KBM-7 (cell line): ENCODE measurements around the gene KRTAP10-12.
"Not testable (repeated sequence)": the region's sequence is repeated elsewhere in the genome, so short reads cannot be mapped to it uniquely, and the experiment has no call there.

ENCODE experiments used
- DNase-seq: peaks from one replicate; pipeline ENCODE4 v3.0.0-alpha.2; 2015
- in situ Hi-C: fragments of 300-500 bp; cut with MboI; formaldehyde crosslinking; loops from 2 replicates; pipeline ENCODE4 v1.14.3; 2020; ENCODE audit warnings: low sequenced_read_pairs, low pct_unique_long_range_greater_than_20kb, mixed read lengths

The KRTAP10-12 gene

DNA sequence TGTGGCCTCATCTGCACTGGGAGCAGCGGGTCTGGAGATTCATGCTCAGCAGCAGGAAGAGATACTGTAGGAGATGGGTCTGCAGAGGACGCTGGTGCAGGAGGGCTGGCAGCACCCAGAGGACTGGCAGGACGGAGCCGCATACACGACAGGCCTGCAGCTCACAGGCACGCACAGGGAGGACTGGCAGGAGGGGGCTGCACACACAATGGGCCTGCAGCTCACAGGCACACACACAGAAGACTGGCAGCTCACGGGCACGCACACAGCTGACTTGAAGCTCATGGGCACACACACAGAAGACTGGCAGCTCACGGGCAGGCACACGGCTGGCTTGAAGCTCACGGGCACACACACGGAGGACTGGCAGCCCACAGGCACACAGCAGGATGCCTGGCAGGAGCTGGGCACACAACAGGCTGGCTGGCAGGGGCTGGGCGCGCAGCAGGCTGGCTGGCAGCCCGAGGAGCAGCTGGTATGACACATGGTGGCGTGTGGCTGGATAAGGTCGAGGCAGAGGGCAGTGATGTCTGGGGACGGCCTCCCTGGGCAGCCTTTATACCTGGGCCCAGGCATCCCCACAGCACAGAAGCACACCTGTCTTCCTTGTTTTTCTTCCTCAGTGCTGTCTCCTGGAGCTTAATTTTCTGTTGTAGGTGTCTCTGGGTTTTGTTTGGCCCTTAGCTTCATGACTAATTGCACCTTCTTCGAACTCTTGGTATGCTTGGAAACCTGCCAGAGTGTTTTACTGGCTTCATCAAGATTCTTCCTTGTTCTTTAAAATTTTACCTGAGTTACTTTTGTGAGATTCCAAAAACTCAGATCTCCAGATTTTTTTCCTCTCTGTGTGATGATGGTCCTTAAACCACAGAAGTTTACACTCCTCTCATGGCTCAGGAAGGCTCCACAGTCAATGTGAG, 30.3 kb upstream of the KRTAP10-12 start, which contains the start of gene KRTAP12-2:
KRTAP12-2 (minus strand) TSS at position 527 of the 920 bp plus-strand sequence; CDS start at position 486, 41 bp downstream.
- DNase-seq: no peak
- in situ Hi-C loops: no loop called here

DNA sequence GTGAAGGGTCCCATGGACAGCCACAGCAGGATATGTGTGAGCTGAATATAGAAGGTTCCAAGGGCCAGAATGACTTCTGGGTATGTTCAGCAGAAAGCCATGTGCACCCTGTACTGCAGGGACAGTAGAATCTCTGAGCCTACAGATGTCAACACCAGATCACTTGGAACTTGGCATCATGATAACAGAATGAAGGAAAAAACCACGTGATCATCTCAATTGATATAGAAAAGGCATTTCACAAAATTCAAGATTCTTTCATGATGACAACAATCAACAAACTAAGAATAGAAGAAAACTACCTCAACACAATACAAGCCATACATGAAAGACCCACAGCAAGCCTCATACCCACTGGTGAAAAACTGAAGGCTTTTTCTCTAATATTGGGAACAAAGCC, 29.4 kb upstream of the KRTAP10-12 start:
- no peak for DNase-seq
- in situ Hi-C loops: no loop called here

DNA sequence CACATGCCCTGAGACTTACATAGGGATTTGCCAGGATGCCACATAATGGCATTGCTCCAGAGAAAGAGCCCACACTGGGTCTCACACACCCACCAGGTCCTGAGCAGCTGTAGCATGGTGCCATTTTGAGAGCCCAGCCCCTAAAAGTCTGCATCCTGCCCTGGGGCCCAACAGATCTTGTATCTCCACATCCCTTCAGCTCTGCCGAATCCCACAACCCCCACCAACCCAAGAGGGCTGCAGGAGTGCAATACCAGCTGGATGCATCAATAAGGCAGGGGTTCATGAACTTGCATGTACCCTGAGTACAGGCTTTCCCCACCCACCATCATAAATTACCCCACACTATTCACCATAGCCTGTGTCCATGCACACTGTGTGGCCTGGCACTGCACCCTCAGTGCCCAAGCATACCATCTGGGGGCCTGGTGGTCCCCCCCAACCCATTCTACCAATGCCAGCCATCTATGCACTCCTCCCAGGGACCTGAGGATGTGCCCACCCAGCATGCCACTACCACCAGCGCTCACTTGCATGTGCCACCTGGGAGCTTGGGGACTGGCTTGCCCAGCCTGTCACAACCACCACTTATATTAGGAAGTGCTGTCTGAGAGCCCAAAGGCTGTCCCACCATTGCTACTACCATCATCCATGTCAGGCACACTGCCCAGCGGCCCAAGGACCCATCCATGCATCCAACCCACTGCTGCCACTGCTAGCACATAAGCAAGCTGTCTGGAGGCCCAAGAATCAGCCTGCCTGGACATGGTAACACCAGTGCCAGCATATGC, 26.1 kb upstream of the KRTAP10-12 start:
- in situ Hi-C loops: no loop called here
- DNase-seq: no peak

DNA sequence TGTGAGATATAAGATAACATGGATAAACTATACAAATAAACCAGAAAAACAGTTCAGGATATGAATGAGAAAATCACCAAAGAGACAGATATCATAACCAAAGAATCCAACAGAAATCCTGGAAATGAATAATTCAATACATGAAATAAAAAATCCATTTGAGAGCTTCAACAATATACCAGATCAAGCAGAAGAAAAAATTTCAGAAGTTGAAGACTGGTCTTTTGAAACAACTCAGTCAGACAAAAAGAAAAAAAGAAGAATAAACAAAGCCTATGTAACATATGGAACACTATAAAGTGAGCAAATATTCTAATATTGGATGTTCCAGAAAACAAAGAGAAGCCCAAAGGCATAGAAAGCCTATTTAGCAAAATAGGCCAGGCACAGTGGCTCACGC, 25.1 kb upstream of the KRTAP10-12 start:
- DNase-seq: peak; percentile 7
- in situ Hi-C loops: no loop called here

DNA sequence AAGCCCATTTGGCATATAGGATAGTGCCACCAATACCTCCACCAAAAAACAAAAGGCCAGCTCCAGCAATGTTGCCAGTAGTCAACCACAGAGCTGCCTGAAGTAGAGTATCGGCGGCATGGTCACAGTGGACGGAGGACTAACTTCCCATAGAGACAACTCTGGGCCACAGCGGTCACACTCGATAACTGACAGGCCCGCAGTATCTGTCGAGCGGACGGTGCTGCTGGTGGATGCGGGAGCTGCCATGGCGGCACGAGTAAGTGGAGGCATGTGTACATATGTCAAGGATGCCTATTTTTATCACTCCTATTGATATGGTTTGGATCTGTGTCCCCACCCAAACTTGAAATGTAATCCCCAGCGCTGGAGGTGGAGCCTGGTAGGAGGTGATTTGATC, 19.1 kb upstream of the KRTAP10-12 start:
- in situ Hi-C loops: no loop called here
- DNase-seq: no peak

DNA sequence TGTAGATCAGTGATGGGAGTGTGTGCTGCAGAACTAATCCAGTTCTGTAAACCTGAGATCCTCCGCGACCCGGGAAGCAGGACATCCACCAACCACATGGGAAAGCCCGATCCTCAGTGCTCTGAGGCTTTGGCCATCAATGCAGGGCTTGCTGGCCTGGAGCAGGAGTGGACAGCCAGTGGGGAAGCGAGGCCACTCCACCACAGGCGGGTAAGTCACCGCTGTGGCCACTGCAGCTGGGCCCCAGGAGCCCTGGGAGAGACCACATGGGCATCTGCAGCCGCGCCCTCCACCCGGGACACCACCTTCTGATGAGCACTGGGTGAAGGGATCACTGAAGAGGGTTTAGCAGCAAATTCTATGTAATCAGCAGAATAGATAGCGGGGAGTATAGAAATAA, 15.8 kb upstream of the KRTAP10-12 start:
- in situ Hi-C loops: no loop called here
- no peak for DNase-seq

DNA sequence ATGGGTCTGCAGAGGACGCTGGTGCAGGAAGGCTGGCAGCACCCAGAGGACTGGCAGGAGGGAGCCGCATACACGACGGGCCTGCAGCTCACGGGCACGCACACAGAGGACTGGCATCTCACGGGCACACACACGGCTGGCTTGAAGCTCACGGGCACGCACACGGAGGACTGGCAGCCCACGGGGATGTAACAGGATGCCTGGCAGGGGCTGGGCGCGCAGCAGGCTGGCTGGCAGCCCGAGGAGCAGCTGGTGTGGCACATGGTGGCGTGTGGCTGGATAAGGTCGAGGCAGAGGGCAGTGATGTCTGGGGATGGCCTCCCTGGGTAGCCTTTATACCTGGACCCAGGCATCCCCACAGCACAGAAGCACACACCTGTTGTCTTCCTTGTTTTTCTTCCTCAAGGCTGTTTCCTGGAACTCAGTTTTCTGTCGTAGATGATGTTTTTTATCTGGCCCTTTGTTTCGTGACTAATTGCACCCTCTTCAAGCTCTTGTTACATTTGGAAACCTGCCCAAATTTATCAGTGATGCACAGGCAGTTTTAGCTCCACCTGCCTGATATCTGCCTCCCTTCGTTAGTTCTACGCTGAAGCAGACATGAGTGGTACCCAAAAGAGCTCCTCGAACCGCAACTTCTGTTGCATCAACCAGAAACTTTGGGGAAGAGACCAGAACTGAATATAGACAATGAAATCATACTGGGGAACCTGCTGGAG, 15.0 kb upstream of the KRTAP10-12 start, which contains the start of gene KRTAP12-1:
KRTAP12-1 (minus strand) TSS at position 303 of the 719 bp plus-strand sequence; CDS start at position 263, 40 bp downstream.
- in situ Hi-C loops: no loop called here
- DNase-seq: no peak

DNA sequence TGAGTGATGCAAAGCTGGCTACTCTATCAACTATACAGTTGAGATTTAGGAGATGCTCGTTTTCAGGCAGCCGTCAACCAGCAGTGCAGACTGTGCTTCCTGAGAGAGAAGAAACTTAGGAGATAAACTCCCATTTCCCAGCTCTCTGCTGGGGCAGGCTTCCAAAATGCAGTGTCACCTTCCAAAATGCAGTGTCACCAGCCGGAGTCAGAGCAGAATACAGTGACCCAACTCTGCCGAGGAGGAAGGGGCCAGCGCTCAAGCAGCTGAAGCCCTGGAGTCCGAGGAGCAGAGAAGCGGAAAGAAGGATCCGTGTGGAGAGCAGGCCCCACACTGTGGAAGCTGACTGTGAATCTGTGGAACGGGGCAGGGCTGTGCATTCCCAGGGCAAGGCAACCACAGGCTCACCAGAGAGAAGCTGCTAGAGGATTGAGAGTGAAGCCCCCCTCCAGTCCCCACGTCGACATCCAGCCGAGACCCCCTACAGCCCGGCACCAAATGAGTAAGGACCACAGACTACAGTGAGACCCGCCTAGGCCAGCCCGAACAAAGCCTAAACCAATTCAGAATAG, 14.3 kb upstream of the KRTAP10-12 start:
- no peak for DNase-seq
- in situ Hi-C loops: no loop called here

DNA sequence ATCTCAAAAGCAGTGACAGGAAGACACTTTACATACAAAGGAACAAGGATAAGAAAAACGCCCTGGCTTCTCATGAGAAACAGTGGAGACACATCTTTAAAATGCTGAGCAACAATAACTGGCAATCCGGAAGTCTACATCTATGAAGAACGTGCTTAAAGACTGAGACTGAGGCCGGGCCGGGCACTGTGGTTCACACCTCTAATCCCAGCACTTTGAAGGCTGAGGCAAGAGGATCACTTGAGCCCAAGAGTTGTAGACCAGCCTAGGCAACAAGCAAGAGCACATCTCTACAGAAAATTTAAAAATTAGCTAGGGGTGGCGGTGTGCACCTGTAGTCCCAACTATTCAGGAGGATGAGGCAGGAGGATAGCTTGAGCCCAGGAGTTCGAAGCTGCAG, 12.9 kb upstream of the KRTAP10-12 start:
- no peak for DNase-seq
- in situ Hi-C loops: no loop called here

DNA sequence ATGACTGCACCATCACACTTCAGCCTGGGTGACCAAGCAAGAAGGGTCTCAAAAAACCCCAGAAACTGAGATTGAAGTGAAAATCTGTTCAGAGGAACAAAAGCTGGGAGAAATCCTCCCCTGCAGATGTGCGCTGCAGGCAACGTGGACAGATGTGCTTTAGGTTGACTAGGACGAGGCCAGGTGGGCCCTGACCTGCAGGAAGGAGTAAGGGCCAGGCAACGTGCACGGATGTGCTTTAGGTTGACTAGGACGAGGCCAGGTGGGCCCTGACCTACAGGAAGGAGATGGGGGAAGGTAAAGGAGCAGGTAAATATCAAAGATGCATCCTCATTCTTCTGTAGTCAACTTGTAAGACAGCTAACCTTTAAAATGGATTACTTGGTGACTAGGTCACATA, 12.5 kb upstream of the KRTAP10-12 start:
- no peak for DNase-seq
- in situ Hi-C loops: no loop called here

DNA sequence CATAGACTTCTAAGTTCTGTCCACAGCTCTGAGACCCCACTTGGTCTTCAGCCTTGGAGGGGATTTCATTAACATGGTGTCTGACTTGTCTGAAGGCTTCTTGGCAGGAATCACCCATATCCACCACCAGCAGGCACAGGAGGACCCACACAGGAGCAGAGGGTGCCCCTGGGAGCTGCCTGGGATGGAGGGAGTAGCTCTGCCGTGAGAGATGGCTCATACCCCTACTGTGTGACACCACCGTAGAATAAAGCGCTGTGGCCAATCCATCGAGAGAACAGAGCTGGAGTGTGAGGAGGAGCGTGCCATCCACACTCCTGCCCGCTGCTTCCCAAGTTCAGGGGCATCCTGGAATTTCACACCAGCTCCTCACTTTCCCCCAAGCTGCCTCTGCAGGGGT, 11.9 kb upstream of the KRTAP10-12 start:
- in situ Hi-C loops, DNase-seq: not testable (repeated sequence)

DNA sequence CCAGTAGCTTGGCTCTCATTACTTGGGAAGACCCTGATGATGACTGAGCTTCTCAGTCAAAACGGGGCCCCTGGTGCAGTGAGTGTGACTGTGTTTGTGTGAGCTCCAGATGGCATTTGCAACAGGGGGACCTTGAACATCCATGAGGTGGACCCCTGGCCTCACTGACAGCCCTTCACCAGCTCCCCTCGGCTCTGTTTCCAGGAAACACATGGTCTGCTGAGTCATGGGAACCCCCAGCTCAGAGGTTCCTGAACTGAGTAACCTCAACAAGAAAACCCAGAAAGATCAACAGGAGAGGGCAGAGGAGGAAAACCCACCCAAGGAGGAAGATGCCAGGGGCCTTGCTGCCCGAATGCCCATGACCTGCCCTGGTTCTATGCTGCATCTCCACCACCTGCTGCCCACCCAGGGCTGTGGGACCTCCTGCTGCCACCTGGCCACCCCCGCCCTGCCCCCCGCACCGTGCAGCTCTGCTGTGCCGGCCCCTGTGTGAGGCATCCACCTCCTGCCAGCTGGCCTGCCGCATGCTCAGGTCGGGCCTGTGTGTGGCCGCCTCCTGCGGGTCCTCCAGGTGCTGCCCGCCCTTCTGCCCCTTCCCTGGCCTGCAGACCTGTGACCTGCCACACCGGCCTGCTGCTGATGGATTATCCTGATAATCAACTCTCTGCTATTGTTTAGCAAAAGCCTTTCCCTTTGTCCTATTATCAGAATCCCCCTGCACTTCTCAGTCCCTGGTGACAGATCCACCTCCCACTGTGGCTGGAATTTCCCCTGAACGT, 10.8 kb upstream of the KRTAP10-12 start:
- no peak for DNase-seq
- in situ Hi-C loops: no loop called here

DNA sequence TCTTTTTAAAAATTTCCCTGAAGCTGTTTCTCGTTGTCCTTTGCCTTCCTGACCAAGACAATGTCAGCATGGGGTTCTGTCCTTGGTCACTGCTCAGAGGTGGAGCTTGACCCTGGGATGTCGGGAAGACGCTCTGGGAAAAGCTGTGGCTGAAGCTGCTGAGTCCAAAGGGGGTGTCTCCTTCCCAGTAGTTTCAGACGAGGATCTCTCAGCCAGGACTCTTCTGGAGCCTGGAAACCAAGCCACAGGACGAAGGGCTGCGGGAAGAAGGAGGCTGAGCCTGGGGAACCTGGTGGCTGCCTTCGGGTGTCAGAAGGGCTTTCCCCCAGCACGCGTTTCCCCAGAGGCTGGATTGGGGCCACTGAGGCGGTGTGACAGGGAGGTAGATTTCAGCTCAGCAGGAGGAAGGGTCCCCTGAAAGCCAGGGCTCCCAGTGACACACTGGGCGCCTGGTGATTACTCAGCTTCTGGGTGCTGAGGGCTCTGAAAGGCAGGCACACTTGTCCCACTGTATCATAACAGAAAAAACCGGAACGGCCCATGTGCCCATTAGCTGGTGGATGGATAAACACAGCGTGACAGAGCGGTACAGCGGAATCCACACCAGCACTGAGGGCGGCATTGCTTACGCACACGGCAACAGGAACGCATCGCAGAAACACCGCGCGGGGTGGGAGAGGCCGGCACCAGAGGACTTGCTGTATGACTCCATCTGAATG, 10.0 kb upstream of the KRTAP10-12 start:
- no peak for DNase-seq
- in situ Hi-C loops: no loop called here

DNA sequence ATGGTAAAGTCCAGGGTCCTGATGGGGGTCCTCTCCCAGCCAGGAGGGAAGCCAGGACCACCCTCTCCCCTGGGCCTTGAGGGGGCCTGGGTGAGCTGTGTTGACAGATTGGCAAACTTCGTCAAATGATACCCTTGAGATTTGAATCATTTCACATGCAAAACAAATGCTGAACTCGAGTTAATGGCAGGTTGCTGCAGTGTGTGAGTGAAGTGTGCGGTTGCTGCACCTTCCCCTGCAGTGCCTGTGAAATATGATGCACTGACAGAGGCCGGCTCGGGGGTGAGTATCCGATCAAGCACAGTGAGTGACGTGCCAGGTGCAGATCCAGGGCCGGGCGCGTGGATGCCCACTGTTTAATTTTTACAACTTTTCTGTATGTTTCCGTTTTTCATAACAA, 9.3 kb upstream of the KRTAP10-12 start:
- in situ Hi-C loops: no loop called here
- no peak for DNase-seq

DNA sequence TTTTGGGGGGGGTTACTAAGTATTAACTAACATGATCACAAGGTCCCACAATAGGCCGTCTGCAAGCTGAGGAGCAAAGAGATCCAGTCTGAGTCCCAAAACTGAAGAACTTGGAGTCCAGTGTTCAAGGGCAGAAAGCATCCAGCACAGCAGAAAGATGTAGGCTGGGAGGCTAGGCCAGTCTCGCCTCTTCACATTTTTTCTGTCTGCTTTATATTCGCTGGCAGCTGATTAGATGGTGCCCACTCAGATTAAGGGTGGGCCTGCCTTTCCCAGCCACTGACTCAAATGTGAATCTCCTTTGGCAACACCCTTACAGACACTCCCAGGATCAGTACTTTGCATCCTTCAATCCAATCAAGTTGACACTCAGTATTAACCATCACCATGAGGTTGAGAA, 7.2 kb upstream of the KRTAP10-12 start:
- in situ Hi-C loops, DNase-seq: not testable (repeated sequence)

DNA sequence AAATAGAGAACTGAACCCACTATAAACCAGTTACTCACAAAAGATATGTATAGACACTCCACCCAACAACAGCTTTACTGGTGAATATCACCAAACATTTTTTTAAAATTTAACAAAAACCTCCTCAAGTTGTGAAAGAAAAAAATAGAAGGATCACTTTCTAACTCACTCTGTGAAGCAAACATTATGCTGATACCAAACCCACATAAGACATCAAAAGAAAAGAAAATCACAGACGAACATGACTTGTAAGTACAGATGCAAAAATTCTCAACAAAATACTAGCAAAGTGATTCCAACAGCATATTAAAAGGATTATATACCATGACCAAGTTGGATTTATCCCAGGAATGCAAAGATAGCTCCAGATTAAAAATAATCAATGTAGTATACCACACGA, 5.3 kb upstream of the KRTAP10-12 start:
- no peak for DNase-seq
- in situ Hi-C loops: no loop called here

DNA sequence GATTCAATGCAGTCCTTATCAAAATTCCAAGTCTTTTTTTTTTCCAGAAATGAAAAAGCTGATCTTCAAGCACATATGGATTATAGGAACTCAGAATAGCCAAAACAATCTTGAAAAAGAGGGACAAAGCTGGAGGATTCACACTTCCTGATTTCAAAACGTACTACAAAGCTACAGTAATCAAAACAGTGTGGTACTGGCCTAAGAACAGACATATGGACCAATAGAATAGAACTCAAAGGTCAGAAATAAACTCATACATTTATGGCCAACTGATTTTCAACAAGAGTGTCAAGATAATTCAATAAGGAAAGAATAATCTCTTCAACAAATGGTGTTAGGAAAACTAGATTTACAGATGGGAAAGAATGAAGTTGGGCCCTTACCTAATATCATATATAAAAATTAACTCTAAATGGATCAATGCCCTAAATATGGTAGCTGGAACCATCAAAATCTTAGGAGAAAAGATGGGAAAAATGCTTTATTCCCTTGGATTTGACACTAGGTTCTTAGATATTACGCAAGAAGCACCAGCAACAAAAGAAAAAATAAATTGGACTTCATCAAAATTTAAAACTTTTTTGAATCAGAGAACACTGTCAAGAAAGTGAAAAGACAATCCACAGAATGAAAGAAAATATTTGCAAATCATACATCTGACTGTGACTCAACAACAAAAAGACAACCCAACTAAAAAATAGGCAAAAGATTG, 4.0 kb upstream of the KRTAP10-12 start:
- in situ Hi-C loops: no loop called here
- DNase-seq: no peak
